HepG2 (cell line): ENCODE data around the gene IFI35. TPM values are rescaled to one million over a fixed set of nuclear protein-coding genes. Genes with fewer than 3 reads are reported as not detected.

ENCODE experiments used
- DR1 ChIP-seq: sonication (generic); formaldehyde crosslinking; IDR thresholded peaks from 2 replicates; pipeline ENCODE4 v1.8.0; 2021; ENCODE audit warnings: mild to moderate bottlenecking, missing genetic modification reagents, inconsistent platforms
- FOXA3 ChIP-seq: IDR thresholded peaks from 2 replicates; pipeline ENCODE4 v1.6.1; 2016; ENCODE audit warnings: missing genetic modification reagents, missing compliant biosample characterization
- GLI4 ChIP-seq: sonication (generic); formaldehyde crosslinking; IDR thresholded peaks from 2 replicates; pipeline ENCODE4 v1.5.1; 2020; ENCODE audit warnings: missing genetic modification reagents, mild to moderate bottlenecking, moderate library complexity, borderline replicate concordance
- IKZF1 ChIP-seq: fragments of 450-650 bp; IDR thresholded peaks from 2 replicates; pipeline ENCODE4 v1.7.1; 2016
- LCORL ChIP-seq, 2 experiments: fragments of 450-650 bp in 1 of 2; sonication (generic) in 1 of 2; formaldehyde crosslinking in 1 of 2; IDR thresholded peaks; 2 replicates each; pipeline versions ENCODE4 v1.5.0 to v1.6.1; 2017 to 2020; ENCODE audit warnings: antibody characterized with exemption in 1 of 2, missing genetic modification reagents in 1 of 2
- TBL1XR1 ChIP-seq: fragments of 150-350 bp; IDR thresholded peaks from 2 replicates; pipeline ENCODE4 v1.6.1; 2014; ENCODE audit warnings: borderline replicate concordance, low read length; ENCODE audit not compliant: partially characterized antibody
- ZNF382 ChIP-seq: sonication (generic); formaldehyde crosslinking; IDR thresholded peaks from 2 replicates; pipeline ENCODE4 v1.5.0; 2020; ENCODE audit warnings: missing genetic modification reagents, mild to moderate bottlenecking, borderline replicate concordance
- ZNF460 ChIP-seq: sonication (generic); formaldehyde crosslinking; IDR thresholded peaks from 2 replicates; pipeline ENCODE4 v1.5.1; 2020; ENCODE audit warnings: missing genetic modification reagents, mild to moderate bottlenecking, borderline replicate concordance
- ZNF713 ChIP-seq: sonication (generic); formaldehyde crosslinking; IDR thresholded peaks from 2 replicates; pipeline ENCODE4 v1.4.0; 2020; ENCODE audit warnings: mild to moderate bottlenecking, missing genetic modification reagents
- ZNF768 ChIP-seq: sonication (generic); formaldehyde crosslinking; IDR thresholded peaks from 2 replicates; pipeline ENCODE4 v1.4.0; 2020; ENCODE audit warnings: missing genetic modification reagents
- polyA plus RNA-seq, 8 experiments: library from polyadenylated mRNA; depleted of rRNA in 3 of 8; stranded (reverse) in 7 of 8; unstranded in 1 of 8; fragments of >200 nt; fragmentation: Illumina TruSeq in 4 of 8; extraction: Trizol in 4 of 8; gene quantifications; 2 replicates each; pipeline versions ENCODE4 v1.2.1 to v1.2.3, GENCODE V29; 2011 to 2016; ENCODE audit warnings: low read depth in 4 of 8, missing spikeins in 1 of 8, mixed read lengths in 1 of 8; ENCODE audit not compliant: insufficient read depth in 1 of 8
- total RNA-seq, 5 experiments: library from RNA; depleted of rRNA; stranded (reverse); fragments of >200 nt; fragmentation: Illumina TruSeq; extraction: Trizol; gene quantifications; 2 replicates each; pipeline ENCODE4 v1.2.3, GENCODE V29; 2016; ENCODE audit warnings: low read depth in 1 of 5
- TF ChIP-seq, protein P1 (sequence below): sonication (generic); formaldehyde crosslinking; IDR thresholded peaks from 2 replicates; pipeline ENCODE4 v1.4.0; 2020; ENCODE audit warnings: mild to moderate bottlenecking, missing genetic modification reagents
- TF ChIP-seq, protein P2 (sequence below): sonication (generic); formaldehyde crosslinking; IDR thresholded peaks from 2 replicates; pipeline ENCODE4 v1.4.0; 2020; ENCODE audit warnings: mild to moderate bottlenecking, low read depth, missing genetic modification reagents
- TF ChIP-seq, protein P3 (sequence below): sonication (generic); formaldehyde crosslinking; IDR thresholded peaks from 2 replicates; pipeline ENCODE4; 2020; ENCODE audit warnings: missing genetic modification reagents, mild to moderate bottlenecking, borderline replicate concordance
- TF ChIP-seq, protein P4 (sequence below): sonication (generic); formaldehyde crosslinking; IDR thresholded peaks from 2 replicates; pipeline ENCODE4 v1.4.0; 2020; ENCODE audit warnings: missing genetic modification reagents

IFI35 gene
- total and polyA plus RNA-seq, 2 of the 13 experiments (the other 11 are each of a cell fraction or from before 2014, with no cell fraction given), result 28.9 to 38.1 TPM

DNA sequence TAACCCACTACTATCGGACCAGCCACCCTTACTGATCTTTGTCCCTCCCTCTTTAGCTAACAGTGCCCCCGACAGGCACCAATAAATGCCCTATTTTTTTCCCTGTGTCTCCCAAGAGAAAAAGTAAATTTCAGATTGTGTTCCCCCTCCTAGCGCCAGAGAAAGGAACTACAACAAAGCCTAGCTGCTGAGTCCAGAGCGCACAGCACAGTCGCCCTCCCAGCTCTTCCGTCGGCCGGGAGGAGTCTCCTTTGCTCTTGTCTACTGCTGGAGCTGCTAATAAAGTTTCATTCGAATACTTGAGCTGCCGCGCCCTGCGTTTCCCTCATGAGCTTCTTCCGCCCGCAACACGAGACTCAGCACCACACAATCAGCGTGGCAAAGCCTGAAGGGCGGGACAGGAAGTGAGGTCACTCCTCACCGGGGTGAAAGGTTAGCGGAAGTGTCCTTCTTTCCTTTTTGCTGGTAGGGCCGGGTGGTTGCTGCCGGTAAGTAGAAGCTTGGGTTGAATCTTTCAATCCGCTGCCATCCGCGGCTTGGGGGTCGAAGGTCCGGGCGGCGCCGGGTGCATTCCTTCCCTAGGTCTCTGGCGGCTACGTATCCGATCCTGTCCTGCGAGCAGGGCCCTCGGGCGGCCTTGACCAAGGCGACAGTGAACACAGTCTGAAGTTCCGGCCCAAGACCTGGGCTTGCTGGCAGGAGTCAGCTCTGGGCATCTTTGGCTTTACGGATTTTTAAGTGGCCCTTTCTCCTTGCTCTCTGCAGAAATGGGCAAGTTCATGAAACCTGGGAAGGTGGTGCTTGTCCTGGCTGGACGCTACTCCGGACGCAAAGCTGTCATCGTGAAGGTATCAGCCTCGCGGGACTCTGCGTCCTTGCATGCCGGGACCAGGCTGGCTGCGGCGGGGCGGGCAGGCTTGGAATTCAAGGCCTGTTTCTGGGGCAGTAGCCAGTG, 8.3 kb upstream of the IFI35 start, which contains the start of gene RPL27 (continued):
- TF ChIP-seq, protein P1, sequence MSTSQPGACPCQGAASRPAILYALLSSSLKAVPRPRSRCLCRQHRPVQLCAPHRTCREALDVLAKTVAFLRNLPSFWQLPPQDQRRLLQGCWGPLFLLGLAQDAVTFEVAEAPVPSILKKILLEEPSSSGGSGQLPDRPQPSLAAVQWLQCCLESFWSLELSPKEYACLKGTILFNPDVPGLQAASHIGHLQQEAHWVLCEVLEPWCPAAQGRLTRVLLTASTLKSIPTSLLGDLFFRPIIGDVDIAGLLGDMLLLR (CRISPR knock-in tag), result peak; percentile 63; the same call in 1 of the 2 replicates
- TF ChIP-seq ZNF713 (peak; percentile 69; the same call in 1 of the 2 replicates), TBL1XR1 (peak; percentile 76), LCORL (IDR thresholded peaks at IDR 0.05) (0 out of 2 replicates have a peak, but pooled peaks have one; percentile 17), LCORL (CRISPR knock-in tag; IDR thresholded peaks at IDR 0.05) (peak; percentile 89), IKZF1 (no peak), GLI4 (CRISPR knock-in tag) (peak; percentile 52; the same call in 1 of the 2 replicates), DR1 (peak; percentile 99), FOXA3 (peak; percentile 93), ZNF382 (CRISPR knock-in tag) (no peak), ZNF768 (CRISPR knock-in tag) (peak; percentile 70), ZNF460 (CRISPR knock-in tag) (peak; percentile 83; the same call in 1 of the 2 replicates)
- TF ChIP-seq, protein P2, sequence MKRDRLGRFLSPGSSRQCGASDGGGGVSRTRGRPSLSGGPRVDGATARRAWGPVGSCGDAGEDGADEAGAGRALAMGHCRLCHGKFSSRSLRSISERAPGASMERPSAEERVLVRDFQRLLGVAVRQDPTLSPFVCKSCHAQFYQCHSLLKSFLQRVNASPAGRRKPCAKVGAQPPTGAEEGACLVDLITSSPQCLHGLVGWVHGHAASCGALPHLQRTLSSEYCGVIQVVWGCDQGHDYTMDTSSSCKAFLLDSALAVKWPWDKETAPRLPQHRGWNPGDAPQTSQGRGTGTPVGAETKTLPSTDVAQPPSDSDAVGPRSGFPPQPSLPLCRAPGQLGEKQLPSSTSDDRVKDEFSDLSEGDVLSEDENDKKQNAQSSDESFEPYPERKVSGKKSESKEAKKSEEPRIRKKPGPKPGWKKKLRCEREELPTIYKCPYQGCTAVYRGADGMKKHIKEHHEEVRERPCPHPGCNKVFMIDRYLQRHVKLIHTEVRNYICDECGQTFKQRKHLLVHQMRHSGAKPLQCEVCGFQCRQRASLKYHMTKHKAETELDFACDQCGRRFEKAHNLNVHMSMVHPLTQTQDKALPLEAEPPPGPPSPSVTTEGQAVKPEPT (CRISPR knock-in tag), result peak; percentile 90; the same call in 1 of the 2 replicates
- TF ChIP-seq, protein P3, sequence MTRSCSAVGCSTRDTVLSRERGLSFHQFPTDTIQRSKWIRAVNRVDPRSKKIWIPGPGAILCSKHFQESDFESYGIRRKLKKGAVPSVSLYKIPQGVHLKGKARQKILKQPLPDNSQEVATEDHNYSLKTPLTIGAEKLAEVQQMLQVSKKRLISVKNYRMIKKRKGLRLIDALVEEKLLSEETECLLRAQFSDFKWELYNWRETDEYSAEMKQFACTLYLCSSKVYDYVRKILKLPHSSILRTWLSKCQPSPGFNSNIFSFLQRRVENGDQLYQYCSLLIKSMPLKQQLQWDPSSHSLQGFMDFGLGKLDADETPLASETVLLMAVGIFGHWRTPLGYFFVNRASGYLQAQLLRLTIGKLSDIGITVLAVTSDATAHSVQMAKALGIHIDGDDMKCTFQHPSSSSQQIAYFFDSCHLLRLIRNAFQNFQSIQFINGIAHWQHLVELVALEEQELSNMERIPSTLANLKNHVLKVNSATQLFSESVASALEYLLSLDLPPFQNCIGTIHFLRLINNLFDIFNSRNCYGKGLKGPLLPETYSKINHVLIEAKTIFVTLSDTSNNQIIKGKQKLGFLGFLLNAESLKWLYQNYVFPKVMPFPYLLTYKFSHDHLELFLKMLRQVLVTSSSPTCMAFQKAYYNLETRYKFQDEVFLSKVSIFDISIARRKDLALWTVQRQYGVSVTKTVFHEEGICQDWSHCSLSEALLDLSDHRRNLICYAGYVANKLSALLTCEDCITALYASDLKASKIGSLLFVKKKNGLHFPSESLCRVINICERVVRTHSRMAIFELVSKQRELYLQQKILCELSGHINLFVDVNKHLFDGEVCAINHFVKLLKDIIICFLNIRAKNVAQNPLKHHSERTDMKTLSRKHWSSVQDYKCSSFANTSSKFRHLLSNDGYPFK (CRISPR knock-in tag), result peak; percentile 100
- TF ChIP-seq, protein P4, sequence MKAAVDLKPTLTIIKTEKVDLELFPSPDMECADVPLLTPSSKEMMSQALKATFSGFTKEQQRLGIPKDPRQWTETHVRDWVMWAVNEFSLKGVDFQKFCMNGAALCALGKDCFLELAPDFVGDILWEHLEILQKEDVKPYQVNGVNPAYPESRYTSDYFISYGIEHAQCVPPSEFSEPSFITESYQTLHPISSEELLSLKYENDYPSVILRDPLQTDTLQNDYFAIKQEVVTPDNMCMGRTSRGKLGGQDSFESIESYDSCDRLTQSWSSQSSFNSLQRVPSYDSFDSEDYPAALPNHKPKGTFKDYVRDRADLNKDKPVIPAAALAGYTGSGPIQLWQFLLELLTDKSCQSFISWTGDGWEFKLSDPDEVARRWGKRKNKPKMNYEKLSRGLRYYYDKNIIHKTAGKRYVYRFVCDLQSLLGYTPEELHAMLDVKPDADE (CRISPR knock-in tag), result 0 out of 2 replicates have a peak, but pooled peaks have one; percentile 8
